ENCODE results near the gene HOXB5.

HOXB5 gene

DNA sequence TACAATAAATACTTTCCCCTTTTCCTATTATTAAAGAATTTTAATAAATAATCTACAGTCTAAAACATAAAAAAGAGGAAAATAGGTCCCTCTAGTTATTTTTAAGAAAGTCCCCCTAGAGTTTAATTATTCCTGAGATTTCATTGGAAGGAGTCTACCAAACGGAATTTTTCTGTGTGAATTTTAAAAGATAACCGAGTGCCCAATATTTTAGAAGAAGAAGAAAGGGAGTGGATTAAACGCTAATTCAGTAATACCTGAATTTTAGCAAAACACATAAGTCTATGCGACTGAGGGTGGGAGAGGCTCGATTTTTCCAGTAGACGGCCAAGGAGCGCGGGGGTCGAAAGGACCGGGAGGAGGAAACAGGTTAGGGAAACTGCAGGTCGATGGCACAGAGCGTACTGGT is 50.9 kb downstream of the HOXB5 start:
- peaks cover 38% of the 10 kb centered on the region for H3K4me1 ChIP-seq (ENCODE audit: insufficient read depth, low read length)
- peak overlapping the region; percentile 99 for H3K27ac ChIP-seq (ENCODE audit: low read depth, low read length)
- H3K9ac ChIP-seq (ENCODE audit: low read length), result peak overlapping the region; percentile 99
- H3K4me3 ChIP-seq (ENCODE audit: low read depth in 1 of 2, low read length in 2 of 2), result peak overlapping the region; percentile 78 to 96
- H3K36me3 ChIP-seq (ENCODE audit: insufficient read depth, low read length), result peaks cover 4% of the 10 kb centered on the region
- no peaks in the 10 kb centered on the region for H3K9me3 ChIP-seq (ENCODE audit: low read length)
- no peaks in the 10 kb centered on the region for H3K27me3 ChIP-seq (ENCODE audit: control insufficient read depth in 1 of 2, insufficient read depth in 2 of 2, low read length in 2 of 2)

DNA sequence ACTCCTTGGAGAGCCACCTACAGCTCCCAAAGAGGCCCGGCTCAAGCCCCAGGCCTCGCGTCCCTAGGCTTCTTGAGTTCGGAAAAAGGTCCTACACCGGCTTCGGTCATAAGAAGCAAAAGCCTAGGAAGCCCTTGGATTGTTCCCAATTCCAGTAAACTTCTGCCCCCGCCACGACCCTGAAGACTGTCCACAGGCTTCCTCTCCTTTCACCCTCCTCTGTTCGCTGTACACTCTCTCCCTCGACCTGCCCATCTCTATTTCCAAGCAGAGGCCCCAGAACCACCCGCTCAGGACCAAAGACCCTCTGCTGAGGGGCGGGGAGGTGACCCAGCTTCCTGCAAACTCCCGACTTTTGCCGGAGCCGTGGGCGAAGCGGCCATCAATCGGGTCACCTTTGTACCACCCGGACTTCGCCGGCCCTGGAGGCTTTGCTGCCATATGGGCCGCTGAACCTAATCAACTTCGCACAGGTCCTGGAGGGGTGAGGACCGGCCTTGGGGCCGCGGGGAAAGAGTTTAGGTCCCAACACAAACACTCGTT is 51.4 kb downstream of the HOXB5 start:
- Histone ChIP-seq H3K4me1 (ENCODE audit: insufficient read depth, low read length) (peaks cover 33% of the 10 kb centered on the region), H3K36me3 (ENCODE audit: insufficient read depth, low read length) (peaks cover 4% of the 10 kb centered on the region), H3K27ac (ENCODE audit: low read depth, low read length) (peak overlapping the region; percentile 99), H3K4me3 (ENCODE audit: low read depth in 1 of 2, low read length in 2 of 2) (peak overlapping the region; percentile 78 to 96), H3K9ac (ENCODE audit: low read length) (peak overlapping the region; percentile 99), H3K9me3 (ENCODE audit: low read length) (no peaks in the 10 kb centered on the region), H3K27me3 (ENCODE audit: control insufficient read depth in 1 of 2, insufficient read depth in 2 of 2, low read length in 2 of 2) (no peaks in the 10 kb centered on the region)

DNA sequence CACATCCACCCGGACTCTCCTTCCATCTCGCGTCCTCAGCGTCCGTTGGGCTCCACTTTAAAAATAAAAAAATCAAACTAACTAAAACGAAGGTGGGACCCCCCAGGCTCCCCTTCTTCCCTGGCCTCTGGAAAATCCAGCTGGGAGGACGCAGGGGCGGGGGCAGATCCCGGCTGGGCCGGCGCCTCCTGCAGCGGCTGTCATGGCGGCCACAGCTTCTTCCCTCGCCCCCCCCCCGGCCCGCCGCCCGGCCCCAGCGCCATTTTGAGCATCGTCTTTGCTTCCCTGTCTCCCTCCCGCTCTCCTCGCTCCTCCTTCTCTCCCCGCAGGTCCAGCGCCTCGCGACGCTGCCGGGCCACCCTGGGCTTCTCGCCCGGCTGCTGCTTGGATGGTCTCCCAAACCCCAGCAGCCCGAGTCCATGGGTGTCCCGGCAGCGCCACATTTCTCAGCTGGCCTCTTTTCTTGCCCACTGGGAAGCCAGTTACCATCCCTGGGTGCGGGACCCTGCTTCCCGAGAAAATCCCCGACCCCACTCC is 51.9 kb downstream of the HOXB5 start:
- Histone ChIP-seq H3K27me3 (ENCODE audit: control insufficient read depth in 1 of 2, insufficient read depth in 2 of 2, low read length in 2 of 2) (no peaks in the 10 kb centered on the region), H3K9me3 (ENCODE audit: low read length) (no peaks in the 10 kb centered on the region), H3K4me1 (ENCODE audit: insufficient read depth, low read length) (peaks cover 28% of the 10 kb centered on the region), H3K9ac (ENCODE audit: low read length) (peak overlapping the region; percentile 99), H3K4me3 (ENCODE audit: low read depth in 1 of 2, low read length in 2 of 2) (peak overlapping the region; percentile 78 to 96), H3K27ac (ENCODE audit: low read depth, low read length) (peak overlapping the region; percentile 99), H3K36me3 (ENCODE audit: insufficient read depth, low read length) (peaks cover 4% of the 10 kb centered on the region)
